Measurements from ENCODE around the gene CHIC1. TPM values are rescaled to one million over a fixed set of nuclear protein-coding genes. Genes with fewer than 3 reads are reported as not detected.
A peak's percentile ranks its signal among the peaks of the same experiment; 100 is the strongest.

The CHIC1 gene
- 9.4 to 11.4 TPM (median 10.8 TPM) in 3 replicates for total RNA-seq (2021)
- Bru-seq, nascent RNA: percentile 76 among the genes with signal in this experiment
- long read RNA-seq, experiment 1, full-length matches to known transcripts: 11 of 24 reads
- long read RNA-seq, experiment 1, partial matches to known transcripts: 1 of 24 reads
- long read RNA-seq, experiment 1, other reads (novel, unspliced or antisense): 12 of 24 reads
- long read RNA-seq, experiment 2, full-length matches to known transcripts: 2 of 21 reads
- long read RNA-seq, experiment 2, partial matches to known transcripts: 1 of 21 reads
- long read RNA-seq, experiment 2, other reads (novel, unspliced or antisense): 18 of 21 reads
- long read RNA-seq, experiment 3, full-length matches to known transcripts: 1 of 3 reads
- long read RNA-seq, experiment 3, partial matches to known transcripts: 0 of 3 reads
- long read RNA-seq, experiment 3, other reads (novel, unspliced or antisense): 2 of 3 reads

DNA sequence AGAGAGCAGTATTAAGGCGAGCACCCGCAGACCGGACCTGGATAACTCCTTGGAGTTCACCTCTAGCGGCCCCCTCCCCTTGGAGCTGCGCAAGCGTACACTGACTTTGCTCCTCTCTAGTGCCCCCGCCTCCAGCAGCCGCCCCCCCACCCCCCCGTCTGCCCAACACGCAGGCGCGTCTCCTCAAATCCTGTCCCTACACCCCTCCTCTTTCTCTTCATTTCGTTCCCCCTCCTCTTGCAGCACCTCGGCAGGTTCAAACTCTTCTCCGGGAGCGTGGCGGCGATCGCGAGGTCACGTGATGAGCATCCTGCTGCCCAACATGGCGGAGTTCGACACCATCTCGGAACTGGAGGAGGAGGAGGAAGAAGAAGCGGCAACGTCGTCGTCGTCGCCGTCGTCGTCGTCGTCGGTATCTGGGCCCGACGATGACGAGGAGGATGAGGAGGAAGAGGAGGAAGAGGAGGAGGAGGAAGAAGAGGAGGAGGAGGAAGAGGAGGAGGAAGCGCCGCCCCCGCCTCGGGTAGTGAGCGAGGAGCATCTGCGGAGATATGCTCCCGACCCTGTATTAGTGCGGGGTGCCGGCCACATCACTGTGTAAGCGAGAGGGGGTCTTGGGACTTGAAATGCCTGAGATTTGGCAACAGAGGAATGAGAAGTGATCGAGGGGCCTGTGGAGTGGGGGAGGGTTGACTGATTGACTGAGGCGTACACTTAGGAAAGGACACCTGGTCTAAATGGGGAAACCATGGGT is at the start of gene CHIC1:
TSS of gene CHIC1 (plus strand) at position 214 of the 754 bp plus-strand sequence. CDS start at position 302, 88 bp downstream.
- ChIA-PET POLR2A (no interaction called here), CTCF (no interaction called here)
- DNase-seq (ENCODE audit: low spot score): peak; percentile 69
- H3K27ac Mint-ChIP-seq: peak within 1 kb of the TSS; percentile 99
- H3K4me1 Mint-ChIP-seq: peaks cover 15% of the 10 kb centered on the region
- ATAC-seq: peak; percentile 87
- H3K36me3 Mint-ChIP-seq: no peaks in the 10 kb centered on the region
- H3K27me3 Mint-ChIP-seq (ENCODE audit: low read depth): no peaks in the 10 kb centered on the region
- peak within 1 kb of the TSS; percentile 98 for H3K4me3 Mint-ChIP-seq
- H3K9me3 Mint-ChIP-seq: no peaks in the 10 kb centered on the region
- TF ChIP-seq SP1 (CRISPR knock-in tag; conservative IDR thresholded peaks at IDR 0.05): 0 out of 2 replicates have a peak, but pooled peaks have one; percentile 24
- peak; percentile 92 for TF ChIP-seq USF1 (CRISPR knock-in tag; IDR thresholded peaks at IDR 0.05)
- peak; percentile 49; the same call in 1 of the 2 replicates for TF ChIP-seq FOXK1 (CRISPR knock-in tag; IDR thresholded peaks at IDR 0.05)
- peak; percentile 75; the same call in 1 of the 2 replicates for TF ChIP-seq NFE2L1 (CRISPR knock-in tag; IDR thresholded peaks at IDR 0.05)
- TF ChIP-seq, protein P1, sequence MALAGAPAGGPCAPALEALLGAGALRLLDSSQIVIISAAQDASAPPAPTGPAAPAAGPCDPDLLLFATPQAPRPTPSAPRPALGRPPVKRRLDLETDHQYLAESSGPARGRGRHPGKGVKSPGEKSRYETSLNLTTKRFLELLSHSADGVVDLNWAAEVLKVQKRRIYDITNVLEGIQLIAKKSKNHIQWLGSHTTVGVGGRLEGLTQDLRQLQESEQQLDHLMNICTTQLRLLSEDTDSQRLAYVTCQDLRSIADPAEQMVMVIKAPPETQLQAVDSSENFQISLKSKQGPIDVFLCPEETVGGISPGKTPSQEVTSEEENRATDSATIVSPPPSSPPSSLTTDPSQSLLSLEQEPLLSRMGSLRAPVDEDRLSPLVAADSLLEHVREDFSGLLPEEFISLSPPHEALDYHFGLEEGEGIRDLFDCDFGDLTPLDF (CRISPR knock-in tag; IDR thresholded peaks at IDR 0.05): peak; percentile 78; the same call in 1 of the 2 replicates
- peak; percentile 22; the same call in 1 of the 2 replicates for TF ChIP-seq KAT7 (CRISPR knock-in tag; IDR thresholded peaks at IDR 0.05; ENCODE audit: borderline replicate concordance)
- 0 out of 2 replicates have a peak, but pooled peaks have one; percentile 33 for TF ChIP-seq NR2C2 (CRISPR knock-in tag; IDR thresholded peaks at IDR 0.05)
- TF ChIP-seq ETV6 (CRISPR knock-in tag; IDR thresholded peaks at IDR 0.05): 0 out of 2 replicates have a peak, but pooled peaks have one; percentile 48
- TF ChIP-seq SMAD3 (CRISPR knock-in tag; IDR thresholded peaks at IDR 0.05; ENCODE audit: borderline replicate concordance): peak; percentile 53; the same call in 1 of the 2 replicates
- no peak for TF ChIP-seq GABPB1 (CRISPR knock-in tag; IDR thresholded peaks at IDR 0.05)
- TF ChIP-seq CREB1 (CRISPR knock-in tag; IDR thresholded peaks at IDR 0.05): peak; percentile 75; the same call in 1 of the 2 replicates
- no peak for TF ChIP-seq ZNF423 (CRISPR knock-in tag; IDR thresholded peaks at IDR 0.05)
- TF ChIP-seq ZNF281 (CRISPR knock-in tag; IDR thresholded peaks at IDR 0.05): peak; percentile 84
- no peak for TF ChIP-seq PRDM15 (CRISPR knock-in tag; IDR thresholded peaks at IDR 0.05)
- TF ChIP-seq ZNF219 (CRISPR knock-in tag; IDR thresholded peaks at IDR 0.05; ENCODE audit: borderline replicate concordance): no peak
- TF ChIP-seq, protein P2, sequence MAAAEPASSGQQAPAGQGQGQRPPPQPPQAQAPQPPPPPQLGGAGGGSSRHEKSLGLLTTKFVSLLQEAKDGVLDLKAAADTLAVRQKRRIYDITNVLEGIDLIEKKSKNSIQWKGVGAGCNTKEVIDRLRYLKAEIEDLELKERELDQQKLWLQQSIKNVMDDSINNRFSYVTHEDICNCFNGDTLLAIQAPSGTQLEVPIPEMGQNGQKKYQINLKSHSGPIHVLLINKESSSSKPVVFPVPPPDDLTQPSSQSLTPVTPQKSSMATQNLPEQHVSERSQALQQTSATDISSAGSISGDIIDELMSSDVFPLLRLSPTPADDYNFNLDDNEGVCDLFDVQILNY (CRISPR knock-in tag; IDR thresholded peaks at IDR 0.05): 0 out of 2 replicates have a peak, but pooled peaks have one; percentile 30
- TF ChIP-seq TEAD1 (CRISPR knock-in tag; IDR thresholded peaks at IDR 0.05): 0 out of 2 replicates have a peak, but pooled peaks have one; percentile 61
- TF ChIP-seq OVOL2 (CRISPR knock-in tag; IDR thresholded peaks at IDR 0.05; ENCODE audit: borderline replicate concordance): no peak
- TF ChIP-seq, protein P3, sequence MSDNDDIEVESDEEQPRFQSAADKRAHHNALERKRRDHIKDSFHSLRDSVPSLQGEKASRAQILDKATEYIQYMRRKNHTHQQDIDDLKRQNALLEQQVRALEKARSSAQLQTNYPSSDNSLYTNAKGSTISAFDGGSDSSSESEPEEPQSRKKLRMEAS (CRISPR knock-in tag; IDR thresholded peaks at IDR 0.05): peak; percentile 84
- peak; percentile 61; the same call in 1 of the 2 replicates for TF ChIP-seq FOXP4 (CRISPR knock-in tag; IDR thresholded peaks at IDR 0.05)
- TF ChIP-seq, protein P4, sequence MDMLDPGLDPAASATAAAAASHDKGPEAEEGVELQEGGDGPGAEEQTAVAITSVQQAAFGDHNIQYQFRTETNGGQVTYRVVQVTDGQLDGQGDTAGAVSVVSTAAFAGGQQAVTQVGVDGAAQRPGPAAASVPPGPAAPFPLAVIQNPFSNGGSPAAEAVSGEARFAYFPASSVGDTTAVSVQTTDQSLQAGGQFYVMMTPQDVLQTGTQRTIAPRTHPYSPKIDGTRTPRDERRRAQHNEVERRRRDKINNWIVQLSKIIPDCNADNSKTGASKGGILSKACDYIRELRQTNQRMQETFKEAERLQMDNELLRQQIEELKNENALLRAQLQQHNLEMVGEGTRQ (CRISPR knock-in tag; IDR thresholded peaks at IDR 0.05): peak; percentile 93
- TF ChIP-seq FOXP1 (CRISPR knock-in tag; IDR thresholded peaks at IDR 0.05; ENCODE audit: borderline replicate concordance): peak; percentile 68; the same call in 1 of the 2 replicates
